ENCODE results near the gene SFMBT2. TPM values are rescaled to one million over a fixed set of nuclear protein-coding genes. Genes with fewer than 3 reads are reported as not detected.

Gene SFMBT2
- polyA plus RNA-seq, 2 of the 4 experiments (the other 2 are of a cell fraction) = 9.6 to 10.2 TPM

GRCh38 chr10:7188456-7189050 lies 222.3 kb downstream of the SFMBT2 start:
- H3K9me3 ChIP-seq = no peaks in the 10 kb centered on the region
- POLR2A ChIA-PET = interaction anchor here (0.5 kb wide), 1 partner anchor 221 kb away, joined by 3 read pairs; no protein-coding TSS in a partner anchor
- 82% methylated on average over 9 of the region's 9 CpGs for WGBS (ENCODE audit: missing lambda C conversion rate)
- ATAC-seq (no peak), DNase-seq (ENCODE audit: low read depth in 1 of 2, low spot score in 1 of 2) (no peak), FAIRE-seq (no peak)
- H3K4me2 ChIP-seq = no peak overlapping the region
- no peak for TF ChIP-seq HMGXB4 (CRISPR knock-in tag; IDR thresholded peaks at IDR 0.05; ENCODE audit: borderline replicate concordance)
- no peak for TF ChIP-seq BCL3 (IDR thresholded peaks at IDR 0.05)
- TF ChIP-seq ESRRA (IDR thresholded peaks at IDR 0.05; ENCODE audit: borderline replicate concordance, low read length) = no peak
- no peak for TF ChIP-seq RAD21 (conservative IDR thresholded peaks at IDR 0.05 in 1 of 2, IDR thresholded peaks at IDR 0.05 in 1 of 2)
- TF ChIP-seq KDM5A (IDR thresholded peaks at IDR 0.05) = no peak
- no peak for TF ChIP-seq EHF (CRISPR knock-in tag; IDR thresholded peaks at IDR 0.05)
- no peak for TF ChIP-seq HOXA7 (CRISPR knock-in tag; IDR thresholded peaks at IDR 0.05)
- no peaks in the 10 kb centered on the region for H3K4me1 ChIP-seq
- no peak overlapping the region for H3K4me3 ChIP-seq
- CTCF ChIA-PET = interaction anchor here (1.0 kb wide), 1 partner anchor 68 kb away, joined by 3 read pairs; no protein-coding TSS in a partner anchor
- no peak overlapping the region for H3K27ac ChIP-seq

GRCh38 chr10:7186387-7187018 lies 224.3 kb downstream of the SFMBT2 start:
- CTCF ChIA-PET = interaction anchor here (0.6 to 1.6 kb wide), 3 partner anchors 65 to 1489 kb away, joined by 3 read pairs; no protein-coding TSS in a partner anchor
- WGBS (ENCODE audit: missing lambda C conversion rate) = 89% methylated on average over 6 of the region's 6 CpGs
- ATAC-seq (no peak), DNase-seq (ENCODE audit: low read depth in 1 of 2, low spot score in 1 of 2) (no peak), FAIRE-seq (no peak)
- TF ChIP-seq TFCP2L1 (CRISPR knock-in tag; IDR thresholded peaks at IDR 0.05) (no peak), BCL3 (IDR thresholded peaks at IDR 0.05) (no peak), GATA3 (IDR thresholded peaks at IDR 0.05; ENCODE audit: borderline replicate concordance) (no peak), HOXB5 (CRISPR knock-in tag; IDR thresholded peaks at IDR 0.05) (no peak), ELK1 (IDR thresholded peaks at IDR 0.05; ENCODE audit: low read depth, low read length) (no peak)
- no peaks in the 10 kb centered on the region for H3K4me1 ChIP-seq
- H3K27ac ChIP-seq = no peak overlapping the region
- H3K9me3 ChIP-seq = no peaks in the 10 kb centered on the region
- no peak overlapping the region for H3K4me3 ChIP-seq
- no peak overlapping the region for H3K4me2 ChIP-seq
- POLR2A ChIA-PET = no interaction called here

- DNase-seq (ENCODE audit: low read depth in 1 of 2, low spot score in 1 of 2) (no peak), ATAC-seq (no peak), FAIRE-seq (peak; percentile 7)
- Histone ChIP-seq H3K4me1 (peaks cover 3% of the 10 kb centered on the region; the same call in 1 of the 3 replicates), H3K4me3 (no peak overlapping the region), H3K27ac (no peak overlapping the region), H3K9me3 (no peaks in the 10 kb centered on the region), H3K4me2 (no peak overlapping the region)
- POLR2A ChIA-PET = no interaction called here
- 92% methylated on average over 4 of the region's 4 CpGs for WGBS (ENCODE audit: missing lambda C conversion rate)
- CTCF ChIA-PET = no interaction called here
- TF ChIP-seq SMC3 (IDR thresholded peaks at IDR 0.05) (no peak), KDM1A (IDR thresholded peaks at IDR 0.05; ENCODE audit: low read depth) (no peak), ZSCAN20 (CRISPR knock-in tag; IDR thresholded peaks at IDR 0.05) (no peak), MYC (IDR thresholded peaks at IDR 0.05; ENCODE audit: borderline replicate concordance, low read length) (no peak), FOSL2 (IDR thresholded peaks at IDR 0.05) (no peak), FOSL2 (CRISPR knock-in tag; IDR thresholded peaks at IDR 0.05) (no peak), JUN (IDR thresholded peaks at IDR 0.05) (no peak), HDAC2 (IDR thresholded peaks at IDR 0.05) (no peak), POLR2AphosphoS2 (conservative IDR thresholded peaks at IDR 0.05; ENCODE audit: low read length) (no peak), GATA3 (IDR thresholded peaks at IDR 0.05; ENCODE audit: borderline replicate concordance) (no peak), PBX3 (IDR thresholded peaks at IDR 0.05) (no peak), RARB (CRISPR knock-in tag; IDR thresholded peaks at IDR 0.05) (no peak), CHD2 (IDR thresholded peaks at IDR 0.05; ENCODE audit: low read length, partially characterized antibody) (no peak), USF2 (IDR thresholded peaks at IDR 0.05) (no peak), POLR2A (IDR thresholded peaks at IDR 0.05; ENCODE audit: low read length) (no peak), MAZ (IDR thresholded peaks at IDR 0.05; ENCODE audit: borderline replicate concordance, low read depth, low read length) (no peak), TFCP2L1 (CRISPR knock-in tag; IDR thresholded peaks at IDR 0.05) (no peak), NFE2L2 (conservative IDR thresholded peaks at IDR 0.05; ENCODE audit: low read length) (no peak)
Observed at GRCh38 chr10:7185367-7185690, 225.5 kb downstream of the SFMBT2 start.
